GM10847 (cell line): ENCODE results near the gene TRPV6.

Source experiments
- POLR2A ChIP-seq: IDR thresholded peaks from 2 replicates; pipeline ENCODE4 v1.6.1; 2011; ENCODE audit not compliant: insufficient read length; ENCODE audit errors: extremely low read depth

Gene TRPV6

DNA sequence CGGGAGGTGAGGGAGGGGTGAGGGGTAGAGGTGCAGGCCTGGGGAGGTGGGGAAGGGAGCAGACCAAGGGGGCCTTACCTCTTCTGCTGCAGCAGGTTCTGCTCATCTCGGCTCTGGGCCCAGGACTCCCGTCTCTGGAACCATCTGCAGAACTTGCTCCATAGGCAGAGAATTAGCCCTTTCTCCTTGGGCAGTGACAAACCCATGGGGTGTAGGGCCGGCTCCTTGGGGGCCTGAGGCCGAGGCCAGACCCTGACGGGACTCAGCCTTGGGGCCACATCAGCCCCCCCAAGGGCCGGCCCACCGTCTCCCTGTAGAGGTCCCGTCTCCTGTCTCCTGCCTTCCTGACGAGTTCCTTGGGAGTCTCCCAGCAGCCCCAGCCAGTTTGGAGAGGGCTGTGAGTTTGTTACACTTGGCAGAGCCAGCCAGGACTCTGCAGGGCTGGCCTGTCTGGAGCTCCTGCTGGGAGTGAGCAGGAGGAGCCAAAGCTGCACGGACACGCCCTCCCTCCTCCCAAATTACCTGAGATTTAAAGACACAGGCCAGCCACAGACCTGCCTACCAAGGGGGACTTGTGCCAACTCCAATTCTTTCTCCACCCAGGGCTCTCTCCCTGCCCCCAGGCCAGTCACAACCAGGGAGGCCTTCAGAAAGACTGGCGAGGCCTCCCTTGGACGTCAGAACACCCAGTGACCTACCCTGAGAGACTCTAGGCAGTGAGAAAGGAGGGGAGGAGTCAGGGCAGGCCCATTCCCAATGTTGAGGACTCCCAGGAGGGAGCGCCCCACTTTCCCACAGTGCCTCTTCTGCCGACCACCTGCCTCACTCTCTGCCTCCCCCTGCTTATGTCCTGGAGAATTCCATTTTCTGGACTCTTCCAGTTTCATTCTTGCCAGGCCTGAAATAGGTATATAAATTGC, at the start of gene TRPV6:
Gene TRPV6 (minus strand): TSS at position 435 of the 920 bp plus-strand sequence.
- TF ChIP-seq POLR2A = no peak

GRCh38 chr7:142934056-142934455, 48.5 kb upstream of the TRPV6 start:
- no peak for TF ChIP-seq POLR2A

DNA sequence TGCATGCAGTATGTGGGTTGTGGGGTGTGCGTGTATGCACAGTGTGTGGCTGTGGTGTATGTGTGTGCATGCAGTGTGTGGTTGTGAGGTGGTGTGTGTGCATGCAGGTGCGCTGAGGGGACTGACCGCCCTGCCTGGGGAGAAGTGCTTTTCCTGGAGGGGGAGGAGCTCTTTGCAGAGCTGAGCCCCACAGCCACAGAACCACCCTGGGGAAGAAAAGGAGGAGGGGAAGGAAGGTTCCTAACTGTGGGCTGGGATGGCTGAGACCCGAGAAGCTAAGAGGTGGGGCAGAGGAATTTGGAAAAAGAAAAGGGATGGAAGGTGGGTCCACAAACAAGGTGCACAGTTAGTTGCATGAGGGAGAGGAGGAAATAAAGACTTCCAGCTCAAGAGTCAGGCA, 48.1 kb upstream of the TRPV6 start, which contains the start of gene TRPV5:
Gene TRPV5 (minus strand): TSS at position 123 of the 400 bp plus-strand sequence. CDS start 287 bp downstream, outside the sequence.
- TF ChIP-seq POLR2A = no peak

GRCh38 chr7:142933092-142933475, 47.5 kb upstream of the TRPV6 start:
- no peak for TF ChIP-seq POLR2A

DNA sequence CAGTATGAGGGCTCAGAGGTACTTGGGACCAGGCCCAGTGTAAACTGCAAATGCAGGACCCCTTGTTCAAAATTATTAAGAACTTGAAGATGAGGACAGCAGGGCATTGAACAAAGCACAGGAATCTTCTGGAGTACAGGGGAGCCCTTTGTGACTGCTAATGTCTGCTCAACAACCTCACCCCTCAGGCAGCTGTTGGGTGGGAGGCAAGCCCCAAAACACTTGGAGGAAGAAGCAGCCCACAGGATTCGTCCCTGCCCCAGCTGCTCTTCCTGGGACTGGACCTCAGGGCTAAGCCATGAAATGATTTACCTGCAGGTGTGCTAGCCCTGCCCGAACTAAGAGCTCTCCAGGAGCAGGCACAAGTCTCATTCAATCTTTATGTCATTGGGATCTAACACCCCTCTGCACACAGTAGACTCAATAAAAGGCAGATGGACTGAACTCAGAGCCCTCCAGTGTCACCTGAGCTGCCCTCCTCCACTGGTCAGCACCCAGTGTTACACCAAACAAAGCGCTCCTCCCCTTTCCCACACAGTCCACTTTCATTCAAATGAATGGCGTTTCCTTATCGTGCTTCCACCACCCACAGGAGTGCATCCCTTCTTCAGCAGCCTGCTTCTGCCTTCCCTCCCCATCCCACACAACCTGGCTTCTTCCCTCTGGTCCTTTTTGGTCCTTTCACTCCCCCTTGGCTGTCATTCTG, 47.0 kb upstream of the TRPV6 start:
- no peak for TF ChIP-seq POLR2A

GRCh38 chr7:142930126-142930730, 44.7 kb upstream of the TRPV6 start:
- no peak for TF ChIP-seq POLR2A

GRCh38 chr7:142927949-142928348, 42.4 kb upstream of the TRPV6 start:
- no peak for TF ChIP-seq POLR2A

- TF ChIP-seq POLR2A = no peak
Measured at GRCh38 chr7:142927085-142927745, 41.7 kb upstream of the TRPV6 start.

GRCh38 chr7:142925413-142925812, 39.9 kb upstream of the TRPV6 start:
- no peak for TF ChIP-seq POLR2A

DNA sequence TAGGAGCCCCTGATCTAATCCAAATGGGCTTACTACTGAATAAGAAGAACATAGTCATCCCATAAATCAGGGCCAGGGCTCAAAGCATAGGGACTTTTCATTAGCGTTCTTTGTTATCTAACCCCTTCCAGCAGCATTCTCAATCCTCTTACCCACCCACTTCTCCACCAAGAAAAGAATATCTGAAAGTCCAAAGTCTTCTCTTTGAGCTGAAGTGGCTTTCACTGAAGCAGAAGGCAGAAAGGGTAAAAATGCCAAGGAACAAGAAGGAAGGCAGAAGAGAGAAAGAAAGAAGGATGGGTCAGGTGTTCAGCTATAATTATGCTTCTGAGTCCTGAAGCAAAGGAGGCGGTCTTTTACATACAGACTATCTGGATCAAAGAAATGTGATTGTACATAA, 37.8 kb upstream of the TRPV6 start:
- no peak for TF ChIP-seq POLR2A

- TF ChIP-seq POLR2A = no peak
Measured at GRCh38 chr7:142919656-142920055, 34.1 kb upstream of the TRPV6 start.

DNA sequence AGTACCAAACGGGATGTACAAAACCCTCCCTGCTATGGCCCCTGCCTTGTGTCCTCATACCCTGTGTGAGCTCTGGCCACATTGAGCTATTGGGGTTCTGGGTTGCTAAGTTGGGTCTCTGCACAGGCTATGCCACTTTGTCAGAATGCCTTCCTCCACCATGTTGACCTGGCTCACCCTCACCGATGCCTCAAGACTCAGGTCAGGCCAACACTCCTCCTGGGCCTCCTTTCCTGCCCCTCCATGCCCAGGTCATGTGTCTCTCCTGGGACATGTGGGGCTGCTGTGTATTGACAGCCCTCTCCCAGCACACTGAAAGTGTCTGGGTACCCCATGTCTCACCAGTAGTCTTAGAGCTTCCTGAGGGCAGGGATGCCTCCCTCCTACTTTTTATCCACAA, 33.4 kb upstream of the TRPV6 start:
- no peak for TF ChIP-seq POLR2A

DNA sequence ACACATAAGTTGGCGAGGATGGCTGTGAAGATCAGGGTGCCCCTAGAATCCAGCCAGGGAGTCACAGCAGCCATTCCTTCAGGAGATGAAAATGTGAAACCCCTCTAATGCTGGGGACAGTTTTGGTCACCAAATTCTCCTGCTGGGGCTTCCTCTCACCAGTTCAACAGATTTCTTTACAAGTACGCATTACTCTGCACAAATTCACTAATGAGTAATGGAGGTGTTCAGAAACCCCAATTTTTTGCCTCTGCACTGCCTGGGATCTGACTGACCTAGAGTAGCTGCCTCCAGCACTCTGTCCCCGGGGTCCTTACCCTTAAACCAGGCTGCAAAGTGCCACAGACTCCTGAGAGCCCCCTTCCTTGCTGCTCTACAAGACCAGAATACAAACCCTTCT, 31.9 kb upstream of the TRPV6 start:
- TF ChIP-seq POLR2A = no peak

- no peak for TF ChIP-seq POLR2A
Measured at GRCh38 chr7:142916508-142916907, 31.0 kb upstream of the TRPV6 start.

GRCh38 chr7:142915315-142915714, 29.8 kb upstream of the TRPV6 start:
- TF ChIP-seq POLR2A = no peak

- no peak for TF ChIP-seq POLR2A
Measured at GRCh38 chr7:142914121-142914520, 28.6 kb upstream of the TRPV6 start.

- TF ChIP-seq POLR2A = no peak
Measured at GRCh38 chr7:142913566-142913965, 28.0 kb upstream of the TRPV6 start.
